ENCODE results near the gene GARS1.
"Not testable (repeated sequence)": the region's sequence is repeated elsewhere in the genome, so short reads cannot be mapped to it uniquely, and the experiment has no call there.

Gene GARS1

DNA sequence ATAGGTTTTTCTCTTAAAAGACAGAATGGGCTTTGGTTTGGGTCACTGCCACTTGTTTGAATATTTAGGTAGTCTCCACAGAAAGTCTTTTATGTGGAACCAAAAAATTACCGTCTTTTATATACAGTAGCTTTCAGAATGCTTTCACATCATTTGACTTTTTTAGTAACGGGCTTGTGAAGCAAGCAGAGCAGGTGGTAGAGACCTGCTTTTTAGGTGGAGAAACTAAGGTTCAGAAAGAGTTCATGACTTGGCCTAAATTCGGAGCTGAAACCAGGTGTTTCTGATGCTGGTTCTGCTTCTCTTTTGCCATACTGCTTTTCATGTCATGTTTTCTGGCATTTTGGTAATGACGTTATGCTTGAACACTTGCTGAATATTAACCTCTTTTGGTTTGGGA, 36.3 kb downstream of the GARS1 start:
- H3K36me3 ChIP-seq (ENCODE audit: control insufficient read depth in 1 of 2, insufficient read depth in 2 of 2, low read length in 2 of 2) = peaks cover 55 to 79% of the 10 kb centered on the region in 2 donors
- H3K9me3 ChIP-seq (ENCODE audit: control insufficient read depth in 1 of 2, low read length in 2 of 2) = no peaks in the 10 kb centered on the region

DNA sequence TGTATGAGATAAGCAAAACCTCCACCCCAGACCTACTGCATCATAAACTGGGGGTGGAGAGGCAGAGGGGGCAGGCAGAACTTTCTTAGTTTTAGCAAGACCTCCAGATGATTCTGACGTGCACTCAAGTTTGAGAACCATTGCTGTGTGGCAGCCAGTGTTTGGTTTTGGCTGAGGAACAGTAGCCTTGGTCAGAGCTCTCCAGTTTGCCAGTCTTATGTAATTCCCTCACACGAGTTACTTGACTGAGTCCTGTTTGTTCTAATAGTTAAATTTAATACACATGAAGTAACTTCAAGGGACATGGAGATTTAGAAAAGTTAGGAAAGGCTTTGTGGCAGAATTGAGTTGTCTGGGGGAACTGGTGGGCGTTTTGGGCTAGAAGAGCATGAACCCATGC, 38.5 kb downstream of the GARS1 start:
- Histone ChIP-seq H3K27me3 (ENCODE audit: low read depth, low read length) (no peaks in the 10 kb centered on the region), H3K4me1 (ENCODE audit: control insufficient read depth in 1 of 2, insufficient read depth in 2 of 2, low read length in 2 of 2) (no peaks in the 10 kb centered on the region), H3K9me3 (ENCODE audit: control insufficient read depth in 1 of 2, low read length in 2 of 2) (no peaks in the 10 kb centered on the region), H3K36me3 (ENCODE audit: control insufficient read depth in 1 of 2, insufficient read depth in 2 of 2, low read length in 2 of 2) (peaks cover 51 to 68% of the 10 kb centered on the region in 2 donors), H3K4me3 (ENCODE audit: low read depth in 1 of 2, low read length in 2 of 2) (no peak overlapping the region), H3K27ac (ENCODE audit: low read length) (no peak overlapping the region)

More for the DNA sequence above, 36.3 kb downstream of the GARS1 start:
- no peak overlapping the region for H3K27ac ChIP-seq (ENCODE audit: low read length)
- no peaks in the 10 kb centered on the region for H3K4me1 ChIP-seq (ENCODE audit: control insufficient read depth in 1 of 2, insufficient read depth in 2 of 2, low read length in 2 of 2)
- no peak overlapping the region for H3K4me3 ChIP-seq (ENCODE audit: low read depth in 1 of 2, low read length in 2 of 2)
- H3K27me3 ChIP-seq (ENCODE audit: low read depth, low read length) = no peaks in the 10 kb centered on the region

DNA sequence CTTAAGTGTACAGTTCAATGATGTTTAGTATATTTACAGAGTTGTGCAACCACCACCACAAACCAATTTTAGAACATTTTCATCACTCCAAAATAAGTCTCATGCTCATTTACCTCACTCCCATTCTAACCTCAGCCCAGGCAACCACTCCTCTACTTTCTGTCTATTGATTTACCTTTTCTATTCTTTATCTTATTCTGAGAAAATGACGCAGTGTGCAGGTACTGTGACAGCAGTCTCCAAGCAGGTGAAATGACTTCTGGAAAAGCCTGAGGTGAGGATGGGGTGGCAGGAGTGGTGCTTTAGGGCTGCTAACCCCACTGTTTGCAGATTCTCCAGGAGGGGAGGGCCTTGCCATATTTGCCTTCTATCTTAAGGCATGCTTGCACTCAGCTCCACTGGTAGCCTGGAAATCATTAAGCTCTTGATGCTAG, 39.5 kb downstream of the GARS1 start:
- Histone ChIP-seq H3K36me3 (ENCODE audit: control insufficient read depth in 1 of 2, insufficient read depth in 2 of 2, low read length in 2 of 2) (peaks cover 42 to 58% of the 10 kb centered on the region in 2 donors), H3K4me1 (ENCODE audit: control insufficient read depth in 1 of 2, insufficient read depth in 2 of 2, low read length in 2 of 2) (no peaks in the 10 kb centered on the region), H3K9me3 (ENCODE audit: control insufficient read depth in 1 of 2, low read length in 2 of 2) (no peaks in the 10 kb centered on the region), H3K27me3 (ENCODE audit: low read depth, low read length) (no peaks in the 10 kb centered on the region), H3K4me3 (ENCODE audit: low read depth in 1 of 2, low read length in 2 of 2) (no peak overlapping the region), H3K27ac (ENCODE audit: low read length) (no peak overlapping the region)

DNA sequence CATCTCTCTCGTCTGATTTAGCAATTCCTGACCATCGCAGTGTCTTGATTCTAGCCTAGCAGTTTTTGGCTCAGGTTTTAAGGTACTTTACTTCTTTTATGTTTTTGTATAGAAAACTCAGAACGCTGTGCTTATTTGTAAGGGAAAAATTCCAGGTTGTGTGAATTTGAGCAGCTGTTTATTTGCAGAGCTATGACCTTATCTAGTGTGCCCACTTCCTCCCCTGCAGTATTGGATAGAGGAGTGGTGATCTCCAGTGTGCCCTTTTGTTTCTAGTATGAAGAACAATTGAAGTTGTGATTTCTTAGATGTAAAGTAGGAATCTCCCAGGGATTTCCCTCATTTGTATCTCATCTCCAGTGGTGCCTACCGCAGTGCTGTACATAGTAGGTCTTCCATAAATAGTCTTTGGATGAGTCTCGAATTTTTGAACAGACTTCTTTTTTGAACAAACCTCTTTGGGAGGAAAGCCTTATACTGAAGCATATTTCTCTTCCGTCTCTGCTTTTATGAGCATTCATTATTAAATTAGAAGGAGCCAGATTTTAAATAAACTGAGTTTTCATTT, 40.0 kb downstream of the GARS1 start:
- Histone ChIP-seq H3K27ac (ENCODE audit: low read length) (no peak overlapping the region), H3K36me3 (ENCODE audit: control insufficient read depth in 1 of 2, insufficient read depth in 2 of 2, low read length in 2 of 2) (peaks cover 37 to 54% of the 10 kb centered on the region in 2 donors), H3K4me3 (ENCODE audit: low read depth in 1 of 2, low read length in 2 of 2) (no peak overlapping the region), H3K9me3 (ENCODE audit: control insufficient read depth in 1 of 2, low read length in 2 of 2) (no peaks in the 10 kb centered on the region), H3K4me1 (ENCODE audit: control insufficient read depth in 1 of 2, insufficient read depth in 2 of 2, low read length in 2 of 2) (no peaks in the 10 kb centered on the region), H3K27me3 (ENCODE audit: low read depth, low read length) (no peaks in the 10 kb centered on the region)

DNA sequence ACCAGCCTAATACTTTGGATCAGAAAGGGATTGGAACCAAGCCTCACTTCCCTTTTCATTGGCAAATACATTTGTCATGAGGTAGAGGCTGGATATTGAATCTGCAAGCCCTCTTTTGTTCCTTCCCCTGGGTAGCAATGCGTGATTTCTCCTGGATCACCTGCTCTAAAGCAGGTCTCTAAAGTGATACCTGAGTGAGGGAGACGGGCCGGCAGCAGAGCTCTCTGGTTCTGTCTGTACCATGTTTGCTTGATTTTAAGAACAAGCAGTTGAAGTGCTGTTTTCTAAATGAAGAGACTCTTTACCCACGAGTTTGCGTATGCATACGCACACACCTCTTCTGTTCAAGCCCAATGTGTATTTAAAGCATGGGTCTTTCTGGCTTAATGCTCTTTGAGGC, 41.1 kb downstream of the GARS1 start:
- no peaks in the 10 kb centered on the region for H3K4me1 ChIP-seq (ENCODE audit: control insufficient read depth in 1 of 2, insufficient read depth in 2 of 2, low read length in 2 of 2)
- no peaks in the 10 kb centered on the region for H3K27me3 ChIP-seq (ENCODE audit: low read depth, low read length)
- peaks cover 34 to 48% of the 10 kb centered on the region in 2 donors for H3K36me3 ChIP-seq (ENCODE audit: control insufficient read depth in 1 of 2, insufficient read depth in 2 of 2, low read length in 2 of 2)
- no peak overlapping the region for H3K27ac ChIP-seq (ENCODE audit: low read length)
- H3K4me3 ChIP-seq (ENCODE audit: low read depth in 1 of 2, low read length in 2 of 2) = no peak overlapping the region
- no peaks in the 10 kb centered on the region for H3K9me3 ChIP-seq (ENCODE audit: control insufficient read depth in 1 of 2, low read length in 2 of 2)

DNA sequence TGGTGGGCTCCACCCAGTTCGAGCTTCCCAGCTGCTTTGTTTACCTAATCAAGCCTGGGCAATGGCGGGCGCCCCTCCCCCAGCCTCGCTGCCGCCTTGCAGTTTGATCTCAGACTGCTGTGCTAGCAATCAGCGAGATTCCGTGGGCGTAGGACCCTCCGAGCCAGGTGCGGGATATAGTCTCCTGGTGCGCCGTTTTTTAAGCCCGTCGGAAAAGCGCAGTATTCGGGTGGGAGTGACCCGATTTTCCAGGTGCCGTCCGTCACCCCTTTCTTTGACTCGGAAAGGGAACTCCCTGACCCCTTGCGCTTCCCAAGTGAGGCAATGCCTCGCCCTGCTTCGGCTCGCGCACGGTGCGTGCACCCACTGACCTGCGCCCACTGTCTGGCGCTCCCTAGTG, 47.6 kb downstream of the GARS1 start:
- H3K9me3 ChIP-seq (ENCODE audit: control insufficient read depth in 1 of 2, low read length in 2 of 2); H3K27ac ChIP-seq (ENCODE audit: low read length); H3K36me3 ChIP-seq (ENCODE audit: control insufficient read depth in 1 of 2, insufficient read depth in 2 of 2, low read length in 2 of 2); H3K4me3 ChIP-seq (ENCODE audit: low read depth in 1 of 2, low read length in 2 of 2); H3K4me1 ChIP-seq (ENCODE audit: control insufficient read depth in 1 of 2, insufficient read depth in 2 of 2, low read length in 2 of 2); H3K27me3 ChIP-seq (ENCODE audit: low read depth, low read length): not testable (repeated sequence)

DNA sequence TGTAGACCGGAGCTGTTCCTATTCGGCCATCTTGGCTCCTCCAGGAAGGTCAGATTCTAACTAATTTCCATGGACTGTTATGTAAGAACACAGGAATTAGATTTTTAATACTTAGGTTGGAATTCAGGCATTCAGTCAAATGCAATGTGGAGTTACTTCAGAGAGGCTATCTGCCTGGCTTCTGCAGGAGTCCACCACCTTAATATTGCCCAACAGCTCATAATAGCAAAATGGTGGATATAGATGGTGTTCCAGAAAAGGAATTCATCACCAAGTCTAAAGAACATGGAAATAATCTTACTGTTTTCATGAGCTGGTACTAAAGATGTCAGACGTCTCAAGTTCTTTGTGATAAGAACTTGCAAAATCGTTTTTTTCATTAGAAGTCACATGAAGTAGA, 48.1 kb downstream of the GARS1 start:
- Histone ChIP-seq H3K27me3 (ENCODE audit: low read depth, low read length) (no peaks in the 10 kb centered on the region), H3K4me1 (ENCODE audit: control insufficient read depth in 1 of 2, insufficient read depth in 2 of 2, low read length in 2 of 2) (no peaks in the 10 kb centered on the region), H3K9me3 (ENCODE audit: control insufficient read depth in 1 of 2, low read length in 2 of 2) (no peaks in the 10 kb centered on the region), H3K36me3 (ENCODE audit: control insufficient read depth in 1 of 2, insufficient read depth in 2 of 2, low read length in 2 of 2) (peaks cover 2 to 4% of the 10 kb centered on the region in 2 donors), H3K27ac (ENCODE audit: low read length) (no peak overlapping the region), H3K4me3 (ENCODE audit: low read depth in 1 of 2, low read length in 2 of 2) (no peak overlapping the region)

DNA sequence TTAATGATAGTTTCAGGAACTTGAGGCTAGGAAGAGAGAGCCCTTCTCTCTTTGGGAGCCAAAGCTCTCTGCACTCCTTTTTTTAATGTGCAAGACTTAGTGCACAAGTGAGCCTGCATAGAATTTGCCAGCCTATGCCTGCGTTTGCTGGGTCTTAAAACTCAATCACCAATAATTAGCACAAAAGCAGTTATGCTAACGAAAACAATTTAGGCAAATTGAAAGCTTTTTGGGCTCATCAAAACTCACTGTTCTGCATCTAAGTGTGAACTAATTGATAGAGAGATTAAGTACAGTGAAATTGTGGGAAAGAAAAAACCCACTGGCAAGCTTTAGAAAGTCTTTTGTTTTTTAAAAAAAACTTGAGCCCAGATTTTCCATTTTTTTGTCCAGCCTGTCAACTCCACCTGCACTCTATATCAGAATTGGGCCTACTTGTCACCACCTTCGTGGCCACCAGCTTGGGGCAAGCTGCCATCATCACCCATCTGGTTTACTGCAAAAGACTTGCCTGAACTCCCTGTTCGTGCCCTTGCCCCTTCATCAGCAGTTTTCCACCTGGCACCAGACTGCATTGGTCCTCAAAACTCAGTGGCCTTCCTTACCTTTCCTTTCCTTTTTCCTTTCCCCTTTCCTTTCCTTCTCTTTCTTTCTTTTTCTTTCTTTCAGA, 49.7 kb downstream of the GARS1 start:
- H3K27me3 ChIP-seq (ENCODE audit: low read depth, low read length) = no peaks in the 10 kb centered on the region
- no peak overlapping the region for H3K27ac ChIP-seq (ENCODE audit: low read length)
- H3K36me3 ChIP-seq (ENCODE audit: control insufficient read depth in 1 of 2, insufficient read depth in 2 of 2, low read length in 2 of 2) = peaks cover 2 to 4% of the 10 kb centered on the region in 2 donors
- H3K4me1 ChIP-seq (ENCODE audit: control insufficient read depth in 1 of 2, insufficient read depth in 2 of 2, low read length in 2 of 2) = no peaks in the 10 kb centered on the region
- no peaks in the 10 kb centered on the region for H3K9me3 ChIP-seq (ENCODE audit: control insufficient read depth in 1 of 2, low read length in 2 of 2)
- H3K4me3 ChIP-seq (ENCODE audit: low read depth in 1 of 2, low read length in 2 of 2) = no peak overlapping the region

DNA sequence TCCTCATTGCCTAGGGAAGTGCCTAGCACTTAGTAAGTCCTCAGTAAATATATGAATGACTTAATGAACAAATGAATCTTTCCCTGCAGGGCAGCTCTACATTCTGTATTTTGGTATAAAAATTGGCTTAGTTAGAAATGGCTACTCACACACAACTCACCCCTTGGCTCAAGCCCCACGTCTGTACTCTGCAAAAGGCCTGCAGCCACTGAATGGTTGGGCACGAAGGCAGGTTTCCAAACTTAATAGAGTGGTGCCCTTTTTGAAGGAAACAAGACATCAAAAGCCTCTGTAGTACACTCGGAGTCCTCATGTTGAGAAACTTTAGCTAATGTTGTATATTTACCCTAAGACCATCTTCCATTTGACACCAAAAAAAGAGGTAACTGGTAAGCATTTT, 51.0 kb downstream of the GARS1 start:
- H3K9me3 ChIP-seq (ENCODE audit: control insufficient read depth in 1 of 2, low read length in 2 of 2) = no peaks in the 10 kb centered on the region
- H3K27me3 ChIP-seq (ENCODE audit: low read depth, low read length) = no peaks in the 10 kb centered on the region
- no peak overlapping the region for H3K4me3 ChIP-seq (ENCODE audit: low read depth in 1 of 2, low read length in 2 of 2)
- H3K27ac ChIP-seq (ENCODE audit: low read length) = no peak overlapping the region
- no peaks in the 10 kb centered on the region for H3K4me1 ChIP-seq (ENCODE audit: control insufficient read depth in 1 of 2, insufficient read depth in 2 of 2, low read length in 2 of 2)
- H3K36me3 ChIP-seq (ENCODE audit: control insufficient read depth in 1 of 2, insufficient read depth in 2 of 2, low read length in 2 of 2) = peaks cover 2 to 4% of the 10 kb centered on the region in 2 donors

DNA sequence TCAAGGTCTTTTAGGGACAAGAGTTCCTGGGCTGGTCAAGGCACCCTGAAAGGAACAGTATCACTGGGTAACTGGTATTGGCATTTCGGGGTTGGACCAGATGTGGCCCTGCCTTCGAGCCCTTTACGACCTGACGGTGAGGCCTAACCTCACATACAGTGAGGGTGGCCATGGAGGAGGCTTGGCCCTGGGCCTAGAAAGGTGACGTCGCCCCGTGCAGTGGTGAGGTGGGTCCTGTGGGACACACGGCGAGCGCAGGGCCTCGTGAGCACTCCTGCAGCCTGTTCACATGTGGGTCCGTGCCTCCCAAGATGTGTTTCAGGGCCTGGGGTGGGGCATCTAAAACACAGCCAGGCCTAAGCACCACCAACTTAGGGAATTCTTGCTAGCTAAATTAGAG, 51.5 kb downstream of the GARS1 start:
- Histone ChIP-seq H3K4me1 (ENCODE audit: control insufficient read depth in 1 of 2, insufficient read depth in 2 of 2, low read length in 2 of 2) (no peaks in the 10 kb centered on the region), H3K4me3 (ENCODE audit: low read depth in 1 of 2, low read length in 2 of 2) (no peak overlapping the region), H3K27me3 (ENCODE audit: low read depth, low read length) (no peaks in the 10 kb centered on the region), H3K9me3 (ENCODE audit: control insufficient read depth in 1 of 2, low read length in 2 of 2) (no peaks in the 10 kb centered on the region), H3K27ac (ENCODE audit: low read length) (no peak overlapping the region), H3K36me3 (ENCODE audit: control insufficient read depth in 1 of 2, insufficient read depth in 2 of 2, low read length in 2 of 2) (peaks cover 2 to 4% of the 10 kb centered on the region in 2 donors)

DNA sequence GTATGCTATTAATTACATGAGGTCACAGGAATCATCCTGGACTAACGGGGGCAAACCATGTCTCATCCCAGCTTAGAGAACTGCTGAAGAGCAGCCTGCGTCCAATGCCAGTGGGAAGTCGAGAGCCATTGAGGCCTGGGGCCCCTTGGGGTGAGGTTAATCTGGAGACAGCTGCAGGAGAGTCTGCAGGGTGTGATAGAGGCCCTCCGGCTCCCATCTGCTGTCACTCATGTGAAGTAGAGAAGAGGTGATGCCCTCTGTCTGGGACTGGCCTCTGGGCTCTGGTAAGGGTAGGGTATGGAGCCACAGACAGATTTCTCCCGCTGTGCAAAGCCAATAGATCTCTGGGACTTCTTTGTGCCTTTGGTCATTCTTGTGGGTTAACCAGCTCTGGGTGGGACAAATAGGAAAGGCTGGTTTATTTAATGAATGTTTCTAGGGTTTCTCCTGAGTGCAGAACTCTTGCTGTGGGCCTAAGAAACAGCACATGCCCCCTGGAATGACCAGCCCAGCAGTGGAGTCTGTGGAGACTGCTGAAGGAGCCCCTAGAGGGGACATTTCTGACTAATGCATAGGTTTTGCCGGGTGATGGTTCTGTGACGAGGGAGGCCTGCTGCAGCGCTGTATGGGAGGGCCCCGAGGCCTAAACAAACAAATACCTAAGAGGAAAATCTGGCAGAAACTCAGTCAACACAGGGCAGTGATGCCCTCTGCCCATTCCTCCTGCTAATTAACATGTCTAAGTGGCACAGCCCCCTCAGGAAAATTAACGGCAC, 53.1 kb downstream of the GARS1 start:
- H3K9me3 ChIP-seq (ENCODE audit: control insufficient read depth in 1 of 2, low read length in 2 of 2) = no peaks in the 10 kb centered on the region
- no peak overlapping the region for H3K4me3 ChIP-seq (ENCODE audit: low read depth in 1 of 2, low read length in 2 of 2)
- no peaks in the 10 kb centered on the region for H3K27me3 ChIP-seq (ENCODE audit: low read depth, low read length)
- H3K4me1 ChIP-seq (ENCODE audit: control insufficient read depth in 1 of 2, insufficient read depth in 2 of 2, low read length in 2 of 2) = no peaks in the 10 kb centered on the region
- peaks cover 2 to 4% of the 10 kb centered on the region in 2 donors for H3K36me3 ChIP-seq (ENCODE audit: control insufficient read depth in 1 of 2, insufficient read depth in 2 of 2, low read length in 2 of 2)
- H3K27ac ChIP-seq (ENCODE audit: low read length) = no peak overlapping the region
